ENCODE results near the gene PDC. TPM values are rescaled to one million over a fixed set of nuclear protein-coding genes. Genes with fewer than 3 reads are reported as not detected.

Gene PDC
- total RNA-seq, 1 donor from 2014 or later = not detected

GRCh38 chr1:186420923-186421322, 40.0 kb downstream of the PDC start:
- Mint-ChIP-seq H3K4me3 (no peak overlapping the region), H3K4me1 (ENCODE audit: unreplicated experiment) (no peaks in the 10 kb centered on the region), H3K36me3 (peaks cover 10% of the 10 kb centered on the region), H3K27me3 (no peaks in the 10 kb centered on the region), H3K9me3 (no peaks in the 10 kb centered on the region), H3K27ac (no peak overlapping the region)
- no peak for DNase-seq (ENCODE audit: extremely low spot score, unreplicated experiment)
- no peak for TF ChIP-seq CTCF (conservative IDR thresholded peaks at IDR 0.05)

GRCh38 chr1:186420311-186420710, 40.6 kb downstream of the PDC start:
- DNase-seq (ENCODE audit: extremely low spot score, unreplicated experiment) = no peak
- Mint-ChIP-seq H3K27ac (no peak overlapping the region), H3K9me3 (no peaks in the 10 kb centered on the region), H3K36me3 (peaks cover 10% of the 10 kb centered on the region), H3K4me3 (no peak overlapping the region), H3K27me3 (no peaks in the 10 kb centered on the region), H3K4me1 (ENCODE audit: unreplicated experiment) (no peaks in the 10 kb centered on the region)
- TF ChIP-seq CTCF (conservative IDR thresholded peaks at IDR 0.05) = no peak

- TF ChIP-seq CTCF (conservative IDR thresholded peaks at IDR 0.05) = no peak
- H3K4me1 Mint-ChIP-seq (ENCODE audit: unreplicated experiment) = no peaks in the 10 kb centered on the region
- no peak overlapping the region for H3K4me3 Mint-ChIP-seq
- H3K27ac Mint-ChIP-seq = no peak overlapping the region
- no peaks in the 10 kb centered on the region for H3K27me3 Mint-ChIP-seq
- no peaks in the 10 kb centered on the region for H3K9me3 Mint-ChIP-seq
- H3K36me3 Mint-ChIP-seq = peaks cover 10% of the 10 kb centered on the region
- no peak for DNase-seq (ENCODE audit: extremely low spot score, unreplicated experiment)
Observed at GRCh38 chr1:186418503-186418902, 42.4 kb downstream of the PDC start.

- H3K36me3 Mint-ChIP-seq = peaks cover 4% of the 10 kb centered on the region
- no peaks in the 10 kb centered on the region for H3K27me3 Mint-ChIP-seq
- no peaks in the 10 kb centered on the region for H3K9me3 Mint-ChIP-seq
- H3K4me1 Mint-ChIP-seq (ENCODE audit: unreplicated experiment) = no peaks in the 10 kb centered on the region
- no peak overlapping the region for H3K27ac Mint-ChIP-seq
- DNase-seq (ENCODE audit: extremely low spot score, unreplicated experiment) = no peak
- no peak overlapping the region for H3K4me3 Mint-ChIP-seq
- TF ChIP-seq CTCF (conservative IDR thresholded peaks at IDR 0.05) = no peak
Observed at GRCh38 chr1:186413319-186413718, 47.6 kb downstream of the PDC start.

- no peaks in the 10 kb centered on the region for H3K27me3 Mint-ChIP-seq
- no peak overlapping the region for H3K4me3 Mint-ChIP-seq
- TF ChIP-seq CTCF (conservative IDR thresholded peaks at IDR 0.05) = no peak
- H3K9me3 Mint-ChIP-seq = no peaks in the 10 kb centered on the region
- no peak overlapping the region for H3K27ac Mint-ChIP-seq
- DNase-seq (ENCODE audit: extremely low spot score, unreplicated experiment) = no peak
- no peaks in the 10 kb centered on the region for H3K4me1 Mint-ChIP-seq (ENCODE audit: unreplicated experiment)
- H3K36me3 Mint-ChIP-seq = peaks cover 8% of the 10 kb centered on the region
Observed at GRCh38 chr1:186409091-186409490, 51.8 kb downstream of the PDC start.

- Mint-ChIP-seq H3K27ac (no peak overlapping the region), H3K9me3 (no peaks in the 10 kb centered on the region), H3K36me3 (peaks cover 16% of the 10 kb centered on the region), H3K27me3 (no peaks in the 10 kb centered on the region), H3K4me3 (no peak overlapping the region), H3K4me1 (ENCODE audit: unreplicated experiment) (no peaks in the 10 kb centered on the region)
- DNase-seq (ENCODE audit: extremely low spot score, unreplicated experiment) = no peak
- peak; percentile 80 for TF ChIP-seq CTCF (conservative IDR thresholded peaks at IDR 0.05)
Observed at GRCh38 chr1:186404454-186405051, 56.4 kb downstream of the PDC start.

All from type B pancreatic cell (in vitro differentiated cells).